HG02981 (cell line): ENCODE measurements around the gene UBAC2.

Experiments used
- ATAC-seq: cut with Tn5 transposase; IDR thresholded peaks from one replicate; pipeline ENCODE4 v1.9.1; 2021; ENCODE audit warnings: mild to moderate bottlenecking, moderate library complexity; ENCODE audit not compliant: unreplicated experiment

UBAC2 gene

GRCh38 chr13:99289674-99290337 lies 89.2 kb downstream of the UBAC2 start:
- no peak for ATAC-seq

GRCh38 chr13:99290894-99291293 lies 90.2 kb downstream of the UBAC2 start:
- no peak for ATAC-seq

DNA sequence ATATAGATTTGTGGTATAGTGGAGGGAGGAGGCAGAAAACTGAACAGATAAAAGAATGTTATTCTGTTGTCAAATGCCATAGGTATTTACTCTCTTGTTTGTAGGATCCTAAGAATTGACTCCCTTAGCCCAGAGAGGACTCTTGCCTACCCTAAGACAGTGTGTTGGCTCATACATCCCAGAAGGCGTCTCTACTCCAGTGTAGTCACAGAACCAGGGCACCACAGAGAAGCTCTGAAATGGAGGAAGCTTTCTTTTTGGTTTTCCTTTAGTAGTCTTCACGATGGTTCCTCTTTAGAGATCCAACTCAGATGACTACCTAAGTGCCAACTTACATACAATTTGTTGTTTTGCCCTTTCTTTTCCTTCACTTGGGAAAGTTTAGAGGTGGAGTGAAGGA lies 92.5 kb downstream of the UBAC2 start:
- no peak for ATAC-seq

GRCh38 chr13:99294198-99294597 lies 93.5 kb downstream of the UBAC2 start:
- no peak for ATAC-seq

- ATAC-seq, result no peak
Measured at GRCh38 chr13:99294958-99295357, 94.3 kb downstream of the UBAC2 start.

- no peak for ATAC-seq
Measured at GRCh38 chr13:99295488-99296252, 95.0 kb downstream of the UBAC2 start.

- peak; percentile 55 for ATAC-seq
Measured at GRCh38 chr13:99296398-99296797, 95.7 kb downstream of the UBAC2 start.

DNA sequence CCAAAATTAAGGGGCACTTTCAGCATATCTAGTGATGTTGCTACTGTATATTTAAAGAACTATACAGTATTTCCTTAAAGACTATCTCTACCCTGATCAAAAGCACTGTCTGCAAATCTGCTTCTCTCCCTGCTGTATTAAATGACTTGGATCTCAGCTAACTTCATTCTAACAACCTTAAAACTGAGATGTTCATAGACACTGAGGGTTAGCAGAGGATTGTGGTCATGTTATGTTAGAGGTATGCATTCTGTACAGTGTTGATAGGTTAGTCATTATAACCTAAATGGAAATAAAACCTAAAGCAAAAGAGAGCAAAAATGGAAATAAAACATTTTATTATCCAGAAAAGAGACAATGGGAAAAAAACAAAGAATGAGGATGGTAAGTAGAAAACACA lies 96.7 kb downstream of the UBAC2 start:
- no peak for ATAC-seq

- ATAC-seq, result no peak
Measured at GRCh38 chr13:99298056-99298455, 97.4 kb downstream of the UBAC2 start.

GRCh38 chr13:99299256-99299919 lies 98.7 kb downstream of the UBAC2 start:
- no peak for ATAC-seq

DNA sequence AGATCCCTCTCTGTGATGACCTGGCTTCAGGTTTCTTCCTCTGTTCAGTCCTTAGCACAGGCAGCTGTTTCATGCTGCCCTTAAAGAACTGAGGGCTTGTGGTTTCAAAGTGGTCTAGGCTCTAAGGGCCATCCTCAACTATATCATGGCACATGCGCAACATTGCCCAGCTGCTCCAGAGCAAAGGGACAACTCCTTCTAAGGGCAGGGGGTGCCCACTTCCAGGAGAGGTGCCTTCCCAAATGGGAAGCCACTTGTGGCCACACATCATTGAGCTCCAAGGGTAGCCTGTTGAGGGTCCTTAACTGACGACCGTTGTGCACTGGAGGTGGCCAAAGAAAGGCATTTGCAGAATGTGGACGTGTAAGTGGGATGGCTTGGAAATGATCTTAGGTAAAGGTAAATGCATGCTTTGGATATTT lies 99.3 kb downstream of the UBAC2 start:
- no peak for ATAC-seq

DNA sequence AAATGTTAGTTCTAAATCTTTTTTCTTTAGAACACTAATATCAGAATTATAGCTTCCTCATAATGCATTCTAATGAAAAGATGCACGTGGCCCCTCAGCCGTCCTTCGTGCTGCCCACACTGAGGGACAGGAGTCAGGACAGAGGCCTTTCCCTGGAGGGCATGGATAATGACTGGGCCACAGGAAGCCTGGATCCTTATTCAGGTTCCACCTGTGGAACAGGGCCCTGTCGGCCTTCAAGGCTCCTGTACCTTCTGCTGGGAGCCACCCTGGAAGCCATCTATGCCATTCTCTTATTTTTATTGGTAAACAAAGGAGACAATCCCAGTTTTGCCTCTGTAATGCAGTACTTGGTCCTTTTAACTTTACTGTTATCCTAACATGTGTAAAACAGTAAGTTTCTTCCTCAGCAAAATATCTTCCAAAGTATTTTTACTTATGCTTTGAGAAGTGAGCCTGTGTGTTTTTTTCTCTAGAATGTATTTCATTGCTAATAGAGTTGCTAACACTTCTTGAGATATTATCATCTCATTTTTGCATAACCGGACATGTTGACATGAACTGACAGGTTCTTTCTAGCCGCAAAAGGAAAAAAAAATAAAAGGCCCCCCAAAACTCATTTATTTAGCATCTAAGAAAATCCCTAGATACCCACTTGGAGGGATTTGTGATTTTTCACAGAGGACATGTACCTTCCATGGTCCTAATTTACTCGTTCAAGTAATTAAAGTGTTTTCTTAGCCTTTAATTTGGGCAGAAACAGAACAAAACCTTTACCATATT lies 100.6 kb downstream of the UBAC2 start:
- no peak for ATAC-seq

- no peak for ATAC-seq
Measured at GRCh38 chr13:99301913-99302636, 101.4 kb downstream of the UBAC2 start.

DNA sequence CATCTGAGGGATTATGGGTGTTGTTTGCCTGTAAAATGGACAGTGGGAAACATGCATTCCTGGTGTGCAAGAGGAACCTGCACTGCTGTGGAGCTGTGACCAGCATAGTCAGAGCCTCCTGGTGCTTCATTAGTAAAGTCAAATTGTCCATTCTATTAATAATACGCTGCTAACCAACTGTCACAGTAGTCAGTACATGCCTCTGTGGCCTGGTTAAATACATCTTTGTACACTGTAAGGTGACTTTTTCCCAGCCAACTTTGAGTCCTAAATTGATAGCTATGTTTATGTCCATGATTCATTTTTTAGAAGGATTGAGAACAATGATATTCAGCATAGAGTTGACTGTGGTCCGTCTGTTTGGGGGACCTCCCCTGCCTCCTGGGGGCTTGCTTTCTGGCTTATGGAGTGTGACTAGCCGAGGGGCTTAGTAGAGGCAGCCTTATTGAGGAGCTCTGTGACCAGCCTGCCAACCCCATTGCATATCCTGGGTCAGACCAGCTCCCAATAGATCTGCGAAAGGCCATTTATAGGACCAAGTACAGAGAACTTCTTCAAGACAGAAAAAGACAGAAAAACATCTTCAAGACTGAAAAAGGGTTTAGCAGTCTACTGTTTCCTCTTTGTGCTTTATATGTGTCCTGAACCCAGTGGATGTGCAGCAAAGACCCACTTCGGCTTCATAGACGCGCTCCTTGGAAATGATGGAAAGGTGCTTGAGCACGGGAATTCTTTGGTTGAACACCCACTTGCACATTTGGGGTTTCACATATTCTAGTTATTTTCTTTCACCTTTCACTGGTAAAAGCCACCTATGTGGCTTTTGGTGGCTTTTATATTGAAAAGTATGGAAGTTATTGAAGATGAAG lies 102.2 kb downstream of the UBAC2 start:
- no peak for ATAC-seq

DNA sequence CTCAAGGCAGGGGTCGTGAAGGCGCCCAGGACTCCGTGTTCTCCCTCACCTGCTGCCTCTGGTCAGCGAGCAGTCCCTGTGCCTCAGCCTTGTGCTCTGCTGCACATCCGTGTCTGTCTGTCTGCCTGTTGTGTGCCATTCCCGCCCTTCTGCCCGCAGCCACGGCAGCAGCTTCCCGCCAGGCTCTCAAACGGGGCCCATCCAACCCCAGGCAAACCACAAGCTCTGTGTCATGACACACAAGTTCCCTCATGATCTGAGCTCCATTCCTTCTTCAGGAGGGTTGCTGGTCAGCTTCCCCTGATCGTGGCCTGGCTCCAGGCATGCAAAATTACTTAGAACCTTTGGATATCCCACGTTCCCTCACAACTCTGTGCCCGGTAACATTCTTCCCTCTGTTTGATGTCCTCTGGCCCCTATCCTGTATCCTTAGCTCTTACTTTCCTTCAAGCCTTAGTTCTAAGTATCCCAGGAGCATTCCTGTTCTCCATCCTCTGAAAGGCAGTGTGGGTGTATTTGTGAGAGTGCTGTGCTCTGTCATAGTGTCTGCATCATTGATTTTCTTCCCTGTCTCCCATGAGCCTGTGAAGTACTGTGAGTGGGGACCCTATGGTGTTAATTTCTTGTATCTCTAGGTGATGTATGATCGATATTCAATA lies 103.3 kb downstream of the UBAC2 start:
- no peak for ATAC-seq

- ATAC-seq, result no peak
Measured at GRCh38 chr13:99304541-99304940, 103.9 kb downstream of the UBAC2 start.

- ATAC-seq, result no peak
Measured at GRCh38 chr13:99305158-99305557, 104.5 kb downstream of the UBAC2 start.

GRCh38 chr13:99305566-99305965 lies 104.9 kb downstream of the UBAC2 start:
- ATAC-seq, result no peak

DNA sequence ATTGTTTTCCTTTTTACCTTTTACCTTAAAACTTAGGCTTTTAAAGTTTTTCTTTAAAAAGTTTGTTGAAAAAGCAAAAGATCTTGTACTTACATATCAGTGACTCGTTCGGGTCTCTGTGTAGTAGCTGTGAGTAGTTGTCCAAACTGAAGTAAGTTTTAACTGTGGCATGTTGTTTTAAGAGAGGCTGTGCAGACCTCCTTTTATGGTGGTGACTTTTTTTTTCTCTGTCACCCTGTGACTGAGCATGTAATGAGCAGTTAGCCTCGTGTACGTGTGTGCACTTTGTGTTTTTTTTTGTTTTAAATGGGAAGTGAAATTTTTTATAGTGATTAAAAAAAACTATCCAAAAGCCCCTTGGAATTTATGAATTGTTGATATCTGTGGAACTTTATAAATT lies 106.6 kb downstream of the UBAC2 start, which contains the start of gene GPR183:
TSS of gene GPR183 (minus strand) at position 153 of the 400 bp plus-strand sequence. CDS start 11,254 bp downstream, outside the sequence.
- ATAC-seq, result peak; percentile 52
